IMR-90 (cell line): Measurements from ENCODE around the gene USB1. TPM values are rescaled to one million over a fixed set of nuclear protein-coding genes. Genes with fewer than 3 reads are reported as not detected.
A peak's percentile ranks its signal among the peaks of the same experiment; 100 is the strongest.

Source experiments
- ATAC-seq: fragments of 200-7000 bp; cut with Tn5 transposase; 2 replicates; pipeline ENCODE4 v1.9.1; 2020; ENCODE audit warnings: low read depth, mild to moderate bottlenecking, moderate library complexity
- BruUV-seq: library from RNA; stranded (reverse); fragments of 400-500 nt; replicated peaks from 2 replicates; lab custom pipeline; 2021; lab: Mats Ljungman, UMichigan
- CTCF ChIA-PET: fragments of 300-600 bp; formaldehyde crosslinking; extraction: SDS; loops from one replicate; lab custom pipeline; 2021; ENCODE audit warnings: antibody characterized with exemption; lab: Yijun Ruan, JAX
- POLR2A ChIA-PET: fragments of 300-600 bp; sonication (Branson Sonifier 250); formaldehyde crosslinking; loops from one replicate; lab custom pipeline; 2022; ENCODE audit warnings: antibody characterized with exemption; ENCODE audit not compliant: unreplicated experiment; lab: Charles Lee
- DNase-seq: peaks from one replicate; pipeline ENCODE4 v3.0.0; 2013
- H2AFZ ChIP-seq: replicated peaks from 2 replicates; pipeline ENCODE3; 2013; ENCODE audit warnings: low read length, mild to moderate bottlenecking; ENCODE audit not compliant: poor library complexity
- H2AK5ac ChIP-seq: 2 replicates; pipeline ENCODE4 v1.6.1; 2013; ENCODE audit warnings: low read depth, low read length, inconsistent platforms
- H2AK9ac ChIP-seq: replicated peaks from 2 replicates; pipeline ENCODE3; 2013; ENCODE audit warnings: mild to moderate bottlenecking, low read depth, low read length, moderate library complexity; ENCODE audit not compliant: poor library complexity
- H2BK120ac ChIP-seq: 2 replicates; pipeline ENCODE4 v1.6.1; 2013; ENCODE audit warnings: low read depth, low read length, inconsistent platforms
- H2BK15ac ChIP-seq: 3 replicates; pipeline ENCODE4 v1.6.1; 2013; ENCODE audit warnings: low read depth, low read length, inconsistent platforms
- H2BK20ac ChIP-seq: 2 replicates; pipeline ENCODE4 v1.6.1; 2013; ENCODE audit warnings: low read depth, mild to moderate bottlenecking, inconsistent platforms, low read length, moderate library complexity
- H2BK5ac ChIP-seq: 2 replicates; pipeline ENCODE4 v1.6.1; 2013; ENCODE audit warnings: mild to moderate bottlenecking, low read depth, low read length, inconsistent platforms; ENCODE audit not compliant: poor library complexity, severe bottlenecking
- H3K14ac ChIP-seq: replicated peaks from 2 replicates; pipeline ENCODE4 v1.6.1; 2013; ENCODE audit warnings: low read depth, low read length, inconsistent platforms
- H3K18ac ChIP-seq: 2 replicates; pipeline ENCODE4 v1.6.1; 2013; ENCODE audit warnings: low read depth, low read length, control low read depth
- H3K23ac ChIP-seq: 2 replicates; pipeline ENCODE4 v1.6.1; 2013; ENCODE audit warnings: low read depth, low read length, inconsistent platforms
- H3K27ac ChIP-seq: 2 replicates; pipeline ENCODE4 v1.5.1; 2013; ENCODE audit warnings: mild to moderate bottlenecking, control low read depth, low read length; ENCODE audit not compliant: insufficient read depth
- H3K27me3 ChIP-seq: 2 replicates; pipeline ENCODE4 v1.6.1; 2013; ENCODE audit warnings: low read length; ENCODE audit not compliant: control insufficient read depth, insufficient read depth
- H3K36me3 ChIP-seq: 2 replicates; pipeline ENCODE4 v1.6.1; 2013; ENCODE audit warnings: low read length, mixed read lengths; ENCODE audit not compliant: control insufficient read depth, insufficient read depth
- H3K4ac ChIP-seq: 2 replicates; pipeline ENCODE4 v1.6.1; 2013; ENCODE audit warnings: low read depth, low read length, inconsistent platforms
- H3K4me1 ChIP-seq: 2 replicates; pipeline ENCODE4 v1.6.1; 2013; ENCODE audit warnings: low read length, mixed read lengths; ENCODE audit not compliant: control insufficient read depth, insufficient read depth
- H3K4me2 ChIP-seq: 2 replicates; pipeline ENCODE4 v1.6.1; 2013; ENCODE audit warnings: low read depth, mild to moderate bottlenecking, control low read depth, low read length, moderate library complexity
- H3K4me3 ChIP-seq: 2 replicates; pipeline ENCODE4 v1.5.1; 2013; ENCODE audit warnings: low read depth, mild to moderate bottlenecking, control low read depth, low read length, moderate library complexity; ENCODE audit not compliant: insufficient read depth
- H3K56ac ChIP-seq: 2 replicates; pipeline ENCODE4 v1.6.1; 2013; ENCODE audit warnings: low read length, inconsistent platforms; ENCODE audit not compliant: insufficient read depth; ENCODE audit errors: extremely low read depth
- H3K79me1 ChIP-seq, 2 experiments: 2 replicates each; pipeline ENCODE4 v1.6.1; 2013; ENCODE audit warnings: low read length in 2 of 2, inconsistent platforms in 1 of 2, low read depth in 1 of 2
- H3K9ac ChIP-seq: 2 replicates; pipeline ENCODE4 v1.6.1; 2013; ENCODE audit warnings: low read depth, low read length, control low read depth
- H3K9me1 ChIP-seq: 2 replicates; pipeline ENCODE4 v1.6.1; 2013; ENCODE audit warnings: low read length, inconsistent platforms; ENCODE audit not compliant: insufficient read depth
- H3K9me3 ChIP-seq: 2 replicates; pipeline ENCODE4 v1.6.1; 2013; ENCODE audit warnings: low read length; ENCODE audit not compliant: control insufficient read depth, insufficient read depth
- H4K20me1 ChIP-seq: 2 replicates; pipeline ENCODE4 v1.6.1; 2013; ENCODE audit warnings: low read length, inconsistent platforms; ENCODE audit not compliant: insufficient read depth
- H4K5ac ChIP-seq: 2 replicates; pipeline ENCODE4 v1.6.1; 2013; ENCODE audit warnings: mild to moderate bottlenecking, low read depth, low read length, control low read depth
- H4K8ac ChIP-seq, 2 experiments: 2 replicates each; pipeline ENCODE4 v1.6.1; 2013; ENCODE audit warnings: low read depth in 2 of 2, low read length in 2 of 2, control low read depth in 1 of 2, inconsistent platforms in 1 of 2
- H4K91ac ChIP-seq: 2 replicates; pipeline ENCODE4 v1.6.1; 2013; ENCODE audit warnings: low read depth, low read length, inconsistent platforms; ENCODE audit not compliant: insufficient read depth
- BHLHE40 ChIP-seq: fragments of 150-350 bp; IDR thresholded peaks from 2 replicates; pipeline ENCODE4 v1.6.1; 2016; ENCODE audit warnings: mild to moderate bottlenecking, low read depth, low read length
- CHD1 ChIP-seq: IDR thresholded peaks from 2 replicates; pipeline ENCODE4 v1.6.1; 2012; ENCODE audit warnings: low read depth, low read length, improper control_type of control experiment
- CTCF ChIP-seq: conservative IDR thresholded peaks from 2 replicates; pipeline ENCODE4 v1.5.1; 2012; ENCODE audit warnings: mild to moderate bottlenecking, low read depth, low read length, improper control_type of control experiment
- FOS ChIP-seq: fragments of 150-350 bp; IDR thresholded peaks from 2 replicates; pipeline ENCODE4 v1.6.1; 2016; ENCODE audit warnings: low read depth, low read length
- MAFK ChIP-seq: IDR thresholded peaks from 2 replicates; pipeline ENCODE4 v1.6.1; 2012; ENCODE audit warnings: low read depth, low read length, improper control_type of control experiment
- MAZ ChIP-seq: IDR thresholded peaks from 2 replicates; pipeline ENCODE4 v1.6.1; 2012; ENCODE audit warnings: low read depth, mild to moderate bottlenecking, low read length, improper control_type of control experiment, moderate library complexity, borderline replicate concordance
- MXI1 ChIP-seq: IDR thresholded peaks from 2 replicates; pipeline ENCODE4 v1.6.1; 2012; ENCODE audit warnings: low read depth, mild to moderate bottlenecking, low read length, moderate library complexity, borderline replicate concordance
- RAD21 ChIP-seq: IDR thresholded peaks from 2 replicates; pipeline ENCODE4 v1.6.1; 2012; ENCODE audit warnings: low read length, improper control_type of control experiment
- SMC3 ChIP-seq: fragments of 150-350 bp; IDR thresholded peaks from 2 replicates; pipeline ENCODE4 v1.6.1; 2016; ENCODE audit warnings: low read depth, mild to moderate bottlenecking, antibody characterized with exemption, low read length, moderate library complexity
- USF2 ChIP-seq: fragments of 150-350 bp; IDR thresholded peaks from 2 replicates; pipeline ENCODE4 v1.6.1; 2017; ENCODE audit warnings: mild to moderate bottlenecking, antibody characterized with exemption, low read length, low read depth
- WGBS, 2 experiments: methylation state at CpG; one replicate each; pipeline versions ENCODE4 v1.1.5 to v1.1.7; 2013; ENCODE audit warnings: missing lambda C conversion rate in 2 of 2; ENCODE audit not compliant: insufficient read length in 1 of 2; ENCODE audit errors: extremely low coverage in 2 of 2; 5-methylcytosine and 5-hydroxymethylcytosine counted together
- dilution Hi-C: fragments of 300-500 bp; cut with HindIII; formaldehyde crosslinking; loops from one replicate; pipeline ENCODE4 v1.14.3; 2018; ENCODE audit warnings: low sequenced_read_pairs; ENCODE audit not compliant: unreplicated experiment
- in situ Hi-C: fragments of 300-500 bp; cut with MboI; formaldehyde crosslinking; loops from 3 replicates; pipeline ENCODE4 v1.14.3; 2019; ENCODE audit warnings: low sequenced_read_pairs, inconsistent platforms, mixed read lengths
- intact Hi-C: fragments of 100-400 bp; cut with micrococcal nuclease; formaldehyde crosslinking; loops from 2 replicates; pipeline ENCODE4 v1.10.0; 2022
- polyA plus RNA-seq, 3 experiments: library from polyadenylated mRNA; depleted of rRNA; stranded (reverse); fragments of >200 nt; gene quantifications; 2 replicates each; pipeline ENCODE4 v1.2.3, GENCODE V29; 2012; ENCODE audit warnings: low replicate concordance in 1 of 3
- total RNA-seq: library from RNA; depleted of rRNA; stranded (reverse); fragments of >200 nt; gene quantifications from 2 replicates; pipeline ENCODE4 v1.2.3, GENCODE V29; 2012

Gene USB1
- total and polyA plus RNA-seq, 2 of the 4 experiments (the other 2 are of a cell fraction), result 45.9 to 94.9 TPM

DNA sequence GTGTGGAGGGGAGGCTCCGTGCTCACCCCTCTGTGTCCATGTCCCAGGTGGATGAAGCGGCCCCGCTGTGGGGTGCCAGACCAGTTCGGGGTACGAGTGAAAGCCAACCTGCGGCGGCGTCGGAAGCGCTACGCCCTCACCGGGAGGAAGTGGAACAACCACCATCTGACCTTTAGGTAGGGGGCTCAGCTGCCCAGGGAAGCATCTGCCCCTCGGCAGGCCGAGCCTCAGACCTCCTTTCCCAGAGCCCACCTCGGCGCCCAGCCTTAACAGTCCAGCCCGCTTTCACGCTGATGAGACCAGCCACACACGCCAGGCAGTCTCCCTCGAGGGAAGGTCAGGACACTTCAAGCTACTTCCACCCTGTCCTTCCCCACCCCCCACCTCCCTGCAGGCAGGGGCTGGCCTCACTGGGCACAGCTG is 37.0 kb downstream of the USB1 start:
- H3K4ac ChIP-seq, result no peak overlapping the region
- H3K27ac ChIP-seq, result no peak overlapping the region
- no peak overlapping the region for H3K23ac ChIP-seq
- H4K5ac ChIP-seq, result no peak overlapping the region
- no peak overlapping the region for H2BK120ac ChIP-seq
- H3K56ac ChIP-seq, result no peak overlapping the region
- no peak overlapping the region for H3K4me3 ChIP-seq
- no peak overlapping the region for H3K9ac ChIP-seq
- H2BK5ac ChIP-seq, result no peak overlapping the region
- BruUV-seq, result no TSS peak
- intact Hi-C loops, result no loop called here
- no peak overlapping the region for H4K91ac ChIP-seq
- TF ChIP-seq CTCF, result no peak
- no peak for TF ChIP-seq BHLHE40
- no peak for TF ChIP-seq MXI1
- no peak for TF ChIP-seq SMC3
- no peak for TF ChIP-seq MAFK
- TF ChIP-seq FOS, result no peak
- TF ChIP-seq USF2, result no peak
- no peak for TF ChIP-seq MAZ
- no peak for TF ChIP-seq CHD1
- TF ChIP-seq RAD21, result no peak
- H2AK5ac ChIP-seq, result no peak overlapping the region
- no peak overlapping the region for H2BK20ac ChIP-seq
- dilution Hi-C loops, result no loop called here
- H3K18ac ChIP-seq, result no peak overlapping the region
- H3K4me1 ChIP-seq, result no peaks in the 10 kb centered on the region
- no peaks in the 10 kb centered on the region; the same call in 1 of the 2 replicates for H3K9me1 ChIP-seq
- DNase-seq (no peak), ATAC-seq (no peak)
- CTCF ChIA-PET, result no interaction called here
- H3K4me2 ChIP-seq, result no peak overlapping the region
- POLR2A ChIA-PET, result no interaction called here
- H3K9me3 ChIP-seq, result no peaks in the 10 kb centered on the region
- peaks cover 9% of the 10 kb centered on the region; the same call in 1 of the 2 replicates for H3K27me3 ChIP-seq
- H3K14ac ChIP-seq, result no peak overlapping the region
- no peaks in the 10 kb centered on the region for H3K79me1 ChIP-seq
- H3K36me3 ChIP-seq, result no peaks in the 10 kb centered on the region
- peak overlapping the region; percentile 51 for H2AFZ ChIP-seq
- 86% methylated on average over 12 of the region's 20 CpGs; no CpG with 5 or more reads in 1 of the 2 experiments for WGBS, 2 experiments
- H2BK15ac ChIP-seq, result no peak overlapping the region
- in situ Hi-C loops, result no loop called here
- H4K8ac ChIP-seq, result no peak overlapping the region
- H2AK9ac ChIP-seq, result no peak overlapping the region
- no peaks in the 10 kb centered on the region for H4K20me1 ChIP-seq
